Muscle layer of colon (tissue), 2 donors: Measurements from ENCODE around the gene GNLY.
"Not testable (repeated sequence)": the region's sequence is repeated elsewhere in the genome, so short reads cannot be mapped to it uniquely, and the experiment has no call there.

Source experiments
- H3K27ac ChIP-seq: one replicate; pipeline ENCODE4 v1.7.0; 2013; ENCODE audit warnings: low read depth, mild to moderate bottlenecking, low read length, moderate library complexity
- H3K27me3 ChIP-seq, 2 donors: one replicate each; pipeline ENCODE4 v1.7.0; 2013; ENCODE audit warnings: low read length in 2 of 2, mild to moderate bottlenecking in 2 of 2; ENCODE audit not compliant: insufficient read depth in 2 of 2, control insufficient read depth in 1 of 2
- H3K36me3 ChIP-seq: one replicate; pipeline ENCODE4 v1.7.0; 2013; ENCODE audit warnings: mild to moderate bottlenecking, low read length; ENCODE audit not compliant: insufficient read depth
- H3K4me1 ChIP-seq: one replicate; pipeline ENCODE4 v1.7.0; 2013; ENCODE audit warnings: mild to moderate bottlenecking, low read length; ENCODE audit not compliant: insufficient read depth
- H3K4me3 ChIP-seq, 2 donors: one replicate each; pipeline ENCODE4 v1.7.0; 2013; ENCODE audit warnings: low read length in 2 of 2, low read depth in 1 of 2, mild to moderate bottlenecking in 1 of 2, moderate library complexity in 1 of 2
- H3K9ac ChIP-seq: one replicate; pipeline ENCODE4 v1.7.0; 2013; ENCODE audit warnings: low read length
- H3K9me3 ChIP-seq: one replicate; pipeline ENCODE4 v1.7.0; 2013; ENCODE audit warnings: mild to moderate bottlenecking, low read length
- donor health status: abdominal sarcoma.
- donor health status: Adenocarcinoma of cecum.

GNLY gene

DNA sequence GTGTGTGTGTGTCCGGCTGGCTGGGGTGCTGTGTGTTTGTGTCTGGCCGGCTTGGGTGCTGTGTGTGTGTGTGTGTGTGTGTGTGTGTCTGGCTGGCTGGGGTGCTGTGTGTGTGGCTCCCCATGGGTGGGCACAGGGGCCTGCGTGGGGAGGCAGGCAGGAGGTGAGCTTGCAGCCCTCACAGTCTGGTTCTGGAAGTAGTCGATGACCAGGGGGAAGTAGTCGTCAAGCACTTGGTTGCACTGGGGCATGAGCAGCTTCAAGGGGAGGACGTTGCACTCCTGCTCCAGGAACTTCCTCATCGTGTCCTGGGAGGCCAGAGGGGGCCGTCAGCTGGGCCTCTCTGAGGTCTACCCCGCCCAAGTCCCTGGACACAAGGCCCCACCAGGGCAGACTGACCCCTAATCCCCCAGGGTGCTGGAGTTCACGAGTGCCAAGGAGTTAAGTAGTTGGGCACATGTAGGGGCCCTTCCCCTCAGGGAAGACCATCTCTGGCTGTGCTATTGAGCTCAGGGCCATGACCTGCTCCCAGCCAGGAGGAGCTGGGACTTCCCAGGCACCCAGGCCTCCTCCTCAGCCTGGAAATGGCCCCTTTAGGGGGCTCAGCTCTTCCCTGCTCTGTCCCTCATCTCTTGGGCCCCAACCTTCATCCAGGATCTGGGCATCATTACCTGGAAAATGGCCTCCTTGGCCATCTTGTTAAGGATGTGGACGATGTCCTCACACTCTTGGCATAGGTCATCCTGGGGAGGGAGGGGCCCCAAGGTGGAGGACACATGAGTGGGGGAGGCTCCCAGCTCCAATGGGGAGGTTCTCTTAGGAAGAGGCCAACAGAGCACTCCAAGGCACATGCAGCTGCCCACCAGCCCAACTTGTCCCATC, 27.5 kb upstream of the GNLY start:
- Histone ChIP-seq H3K27me3 (no peaks in the 10 kb centered on the region), H3K27ac (no peak overlapping the region), H3K9me3 (no peaks in the 10 kb centered on the region), H3K4me3 (no peak overlapping the region), H3K4me1 (no peaks in the 10 kb centered on the region), H3K9ac (no peak overlapping the region), H3K36me3 (no peaks in the 10 kb centered on the region)

DNA sequence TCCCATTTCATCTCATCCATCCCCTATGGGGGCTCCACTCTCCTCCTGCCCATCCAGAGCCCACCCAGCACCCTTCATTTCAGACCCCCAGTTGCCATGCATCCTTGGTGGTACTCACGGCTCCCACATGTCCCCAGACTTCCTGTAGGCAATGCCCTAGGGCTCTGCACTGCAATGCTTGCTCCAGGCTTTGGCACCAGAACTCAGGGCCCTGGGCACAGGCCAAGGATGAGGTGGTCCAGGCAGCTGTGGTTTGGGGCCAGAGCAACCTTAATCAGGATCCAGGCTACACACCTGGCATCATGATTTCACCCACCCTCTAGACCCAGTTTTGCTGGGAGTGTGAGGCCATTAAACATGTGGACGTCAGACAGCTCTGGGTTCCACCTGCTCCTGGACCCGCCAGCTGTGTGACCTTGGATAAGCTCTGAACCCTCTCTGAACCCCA, 26.6 kb upstream of the GNLY start:
- H3K27me3 ChIP-seq = no peaks in the 10 kb centered on the region
- no peak overlapping the region for H3K4me3 ChIP-seq
- no peaks in the 10 kb centered on the region for H3K36me3 ChIP-seq
- no peak overlapping the region for H3K27ac ChIP-seq
- no peaks in the 10 kb centered on the region for H3K9me3 ChIP-seq
- H3K9ac ChIP-seq = no peak overlapping the region
- H3K4me1 ChIP-seq = no peaks in the 10 kb centered on the region

DNA sequence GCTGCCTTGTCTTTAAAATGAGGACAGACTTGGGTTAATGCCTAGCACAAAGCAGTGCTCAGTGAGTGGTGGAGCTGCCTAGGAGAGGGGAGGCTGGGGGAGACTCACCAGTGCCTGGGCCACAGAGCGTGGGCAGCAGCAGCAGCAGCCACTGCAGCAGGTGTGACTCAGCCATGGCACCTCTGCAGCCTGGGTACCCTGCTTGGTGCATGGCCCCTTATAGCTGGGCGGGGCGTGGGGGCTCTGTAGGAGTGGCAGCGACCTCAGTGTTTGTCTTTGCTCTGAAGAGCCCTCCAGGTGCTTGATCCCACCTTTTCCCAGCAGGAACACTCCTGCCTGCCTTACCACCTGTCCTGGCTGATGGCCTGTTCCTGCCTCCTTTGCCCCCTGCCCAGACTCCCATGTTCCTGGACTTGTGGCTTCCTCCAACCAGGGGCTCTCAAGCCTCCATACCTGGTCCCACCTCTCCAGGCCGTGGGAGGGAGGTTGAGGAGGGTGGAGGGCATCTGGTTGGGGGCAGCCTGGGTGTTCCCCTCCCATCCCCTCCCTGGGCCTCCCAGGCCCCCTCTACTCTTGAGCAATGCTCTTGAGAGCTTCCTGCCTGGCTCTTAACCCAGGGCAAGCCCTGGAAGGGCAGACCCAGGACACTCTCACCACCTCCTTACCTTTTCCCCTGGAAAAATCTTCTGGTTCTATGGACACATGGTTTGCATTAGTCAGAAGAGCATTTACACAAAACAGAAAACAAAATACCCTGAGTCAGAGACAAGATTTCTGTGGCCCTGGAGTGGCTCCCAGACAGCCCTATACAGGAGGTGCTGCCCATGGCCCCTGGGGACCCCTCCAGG, 25.9 kb upstream of the GNLY start, which contains the start of gene SFTPB:
TSS of gene SFTPB (minus strand) at position 191 of the 848 bp plus-strand sequence. CDS start at position 175, 16 bp downstream.
- Histone ChIP-seq H3K36me3 (no peaks in the 10 kb centered on the region), H3K9me3 (no peaks in the 10 kb centered on the region), H3K27ac (no peak within 1 kb of the TSS), H3K27me3 (no peaks in the 10 kb centered on the region), H3K4me1 (no peaks in the 10 kb centered on the region), H3K4me3 (no peak within 1 kb of the TSS), H3K9ac (no peak within 1 kb of the TSS)

DNA sequence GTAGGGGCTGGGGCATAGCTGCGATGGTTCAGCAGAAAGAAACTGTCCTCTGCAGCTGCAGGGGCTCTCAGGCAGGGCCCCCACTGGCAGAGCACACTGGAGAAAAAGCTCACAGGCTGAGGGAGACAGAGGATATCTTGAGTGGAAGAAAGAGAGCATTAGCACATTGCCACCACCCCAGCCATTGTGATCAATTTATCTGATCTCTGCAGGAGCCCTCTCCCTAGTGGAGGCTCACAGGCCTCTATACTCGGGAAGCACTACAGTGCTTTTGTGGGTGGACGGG, 25.4 kb upstream of the GNLY start:
- no peaks in the 10 kb centered on the region for H3K36me3 ChIP-seq
- H3K9ac ChIP-seq = no peak overlapping the region
- H3K9me3 ChIP-seq = no peaks in the 10 kb centered on the region
- no peaks in the 10 kb centered on the region for H3K27me3 ChIP-seq
- H3K27ac ChIP-seq = no peak overlapping the region
- H3K4me3 ChIP-seq = no peak overlapping the region
- no peaks in the 10 kb centered on the region for H3K4me1 ChIP-seq

DNA sequence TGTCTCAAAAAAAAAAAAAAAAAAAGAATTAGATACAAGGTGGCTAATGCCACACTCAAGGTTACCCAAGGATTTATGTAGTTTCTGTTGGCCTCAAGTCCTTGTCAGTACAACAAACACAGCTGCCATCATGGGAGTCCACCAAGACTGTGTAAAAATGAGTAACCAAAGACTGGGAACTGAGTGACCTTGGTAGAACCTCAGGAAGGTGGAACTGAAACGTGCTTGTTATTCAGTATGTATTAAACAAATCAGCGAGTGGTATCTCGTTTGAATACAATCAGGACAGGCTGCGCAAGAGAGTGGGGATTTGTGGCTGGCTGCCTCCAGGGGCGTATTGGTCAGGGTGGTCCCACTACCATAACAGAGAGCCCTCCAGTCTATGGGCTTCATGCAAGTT, 24.6 kb upstream of the GNLY start:
- H3K9ac ChIP-seq = no peak overlapping the region
- no peak overlapping the region for H3K4me3 ChIP-seq
- H3K27me3 ChIP-seq = no peaks in the 10 kb centered on the region
- H3K27ac ChIP-seq = no peak overlapping the region
- no peaks in the 10 kb centered on the region for H3K4me1 ChIP-seq
- no peaks in the 10 kb centered on the region for H3K36me3 ChIP-seq
- H3K9me3 ChIP-seq = no peaks in the 10 kb centered on the region

DNA sequence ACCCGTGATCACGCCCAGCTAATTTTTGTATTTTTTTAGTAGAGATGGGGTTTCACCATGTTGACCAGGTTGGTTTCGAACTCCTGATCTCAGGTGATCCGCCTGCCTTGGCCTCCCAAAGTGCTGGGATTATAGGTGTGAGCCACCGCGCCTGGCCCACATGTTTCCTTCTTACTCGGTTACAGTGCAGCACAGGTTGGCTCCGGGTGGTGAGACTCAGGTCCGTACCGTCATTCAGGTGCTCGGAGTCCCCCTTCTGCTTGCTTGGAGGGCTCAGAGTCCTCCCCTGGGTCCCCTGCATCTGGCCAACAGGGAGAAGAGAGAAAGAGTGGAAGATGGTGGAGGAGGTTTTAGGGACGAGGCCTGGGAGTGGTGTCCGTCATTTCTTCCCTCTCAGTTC, 23.7 kb upstream of the GNLY start:
- not testable (repeated sequence) for H3K36me3 ChIP-seq, H3K27ac ChIP-seq, H3K9ac ChIP-seq, H3K27me3 ChIP-seq, H3K4me1 ChIP-seq, H3K9me3 ChIP-seq, H3K4me3 ChIP-seq

DNA sequence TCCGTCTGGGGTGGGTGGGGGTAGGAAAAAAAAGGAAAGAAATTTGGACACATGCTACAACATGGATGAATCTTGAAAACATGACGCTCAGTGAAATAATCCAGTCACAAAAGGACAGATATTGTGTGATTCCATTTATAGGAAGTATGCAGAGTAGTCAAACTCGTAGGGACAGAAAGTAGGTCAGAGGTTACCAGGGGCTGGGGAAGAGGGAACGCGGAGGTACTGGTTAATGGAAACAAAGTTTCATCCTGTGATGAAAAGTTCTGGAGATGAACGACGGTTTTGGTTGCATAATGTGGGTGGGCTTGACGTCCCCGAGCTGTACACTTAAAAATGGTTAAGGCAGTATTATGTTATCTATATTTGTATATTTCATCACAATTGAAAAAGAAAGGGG, 21.7 kb upstream of the GNLY start:
- Histone ChIP-seq H3K9me3 (no peaks in the 10 kb centered on the region), H3K36me3 (no peaks in the 10 kb centered on the region), H3K9ac (no peak overlapping the region), H3K27me3 (no peaks in the 10 kb centered on the region), H3K4me1 (no peaks in the 10 kb centered on the region), H3K27ac (no peak overlapping the region), H3K4me3 (no peak overlapping the region)

DNA sequence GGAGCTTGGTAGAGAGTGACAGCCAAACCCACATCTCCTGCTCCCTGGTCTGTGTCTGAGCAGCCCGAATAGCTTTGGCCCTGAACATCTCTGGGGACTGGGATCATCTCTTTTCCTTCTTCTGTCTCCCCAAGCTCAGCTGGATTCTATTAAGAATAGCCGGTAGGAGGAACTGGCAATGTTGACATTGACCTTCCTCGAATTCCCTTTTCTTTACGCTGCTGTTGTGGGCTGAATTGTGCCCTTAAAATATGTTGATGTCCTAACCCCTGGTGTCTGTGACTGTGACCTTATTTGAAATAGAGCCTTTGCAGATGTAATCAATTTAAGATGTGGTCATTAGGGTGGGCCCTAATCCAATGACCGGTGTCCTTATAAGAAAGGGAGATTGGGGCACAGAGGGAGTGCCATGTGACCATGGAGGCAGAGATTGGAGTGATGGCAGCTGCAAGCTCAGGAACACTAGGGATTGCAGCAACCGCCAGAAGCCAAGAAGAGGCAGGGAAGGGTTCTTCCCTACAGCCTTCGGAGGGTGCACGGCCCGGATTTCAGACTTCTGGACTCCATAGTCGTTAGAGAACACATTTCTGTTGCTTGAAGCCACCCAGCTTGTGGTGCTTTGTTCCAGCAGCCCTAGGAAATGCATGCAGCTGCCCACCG, 20.3 kb upstream of the GNLY start:
- H3K27ac ChIP-seq = no peak overlapping the region
- no peaks in the 10 kb centered on the region for H3K27me3 ChIP-seq
- peaks cover 4% of the 10 kb centered on the region for H3K4me1 ChIP-seq
- H3K36me3 ChIP-seq = no peaks in the 10 kb centered on the region
- no peak overlapping the region for H3K9ac ChIP-seq
- no peak overlapping the region for H3K4me3 ChIP-seq
- no peaks in the 10 kb centered on the region for H3K9me3 ChIP-seq

DNA sequence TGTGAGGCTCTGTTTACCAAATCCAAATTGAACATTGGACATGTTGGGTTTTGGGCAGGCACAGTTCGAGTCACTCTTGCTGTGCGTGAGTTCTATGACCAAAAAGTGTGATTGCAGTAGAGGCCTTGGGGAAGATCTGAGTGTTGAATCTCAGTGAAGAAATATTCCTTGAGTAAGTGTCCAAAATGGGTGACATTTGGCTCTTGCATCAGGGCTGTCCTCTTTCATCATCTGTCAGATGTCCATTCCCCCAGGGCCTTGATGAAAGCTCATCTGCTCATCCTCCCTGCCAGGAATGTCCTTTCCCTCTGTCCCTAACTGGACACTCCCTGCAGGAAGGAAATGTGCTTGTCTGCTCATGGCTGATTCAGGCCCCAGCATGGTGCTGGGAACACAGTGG, 19.7 kb upstream of the GNLY start:
- peaks cover 10% of the 10 kb centered on the region for H3K4me1 ChIP-seq

DNA sequence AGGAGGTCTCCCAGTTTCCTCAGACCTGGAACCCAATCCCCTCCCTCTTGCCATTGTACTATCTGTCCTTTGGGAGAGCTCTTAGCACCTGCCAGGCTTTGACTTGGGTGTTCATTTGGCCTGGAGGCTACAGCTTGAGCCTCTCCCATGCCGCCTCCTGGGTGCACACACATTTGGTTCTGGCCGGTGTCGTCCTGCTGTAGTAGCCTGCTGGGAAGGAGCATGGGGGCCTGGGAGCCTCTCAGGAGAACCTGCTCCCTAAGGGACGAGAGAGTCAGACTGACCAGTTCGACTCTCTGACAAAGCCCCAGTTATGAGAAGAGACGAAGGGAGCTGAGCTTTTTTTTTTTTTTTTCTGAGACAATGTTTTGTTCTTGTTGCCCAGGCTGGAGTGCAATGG, 18.7 kb upstream of the GNLY start:
- Histone ChIP-seq H3K4me3 (no peak overlapping the region), H3K4me1 (peaks cover 10% of the 10 kb centered on the region), H3K27me3 (no peaks in the 10 kb centered on the region), H3K9ac (no peak overlapping the region), H3K9me3 (no peaks in the 10 kb centered on the region), H3K36me3 (no peaks in the 10 kb centered on the region), H3K27ac (no peak overlapping the region)

More for the DNA sequence above, 19.7 kb upstream of the GNLY start:
- Histone ChIP-seq H3K36me3 (no peaks in the 10 kb centered on the region), H3K9ac (no peak overlapping the region), H3K27me3 (no peaks in the 10 kb centered on the region), H3K9me3 (no peaks in the 10 kb centered on the region), H3K4me3 (no peak overlapping the region), H3K27ac (no peak overlapping the region)

DNA sequence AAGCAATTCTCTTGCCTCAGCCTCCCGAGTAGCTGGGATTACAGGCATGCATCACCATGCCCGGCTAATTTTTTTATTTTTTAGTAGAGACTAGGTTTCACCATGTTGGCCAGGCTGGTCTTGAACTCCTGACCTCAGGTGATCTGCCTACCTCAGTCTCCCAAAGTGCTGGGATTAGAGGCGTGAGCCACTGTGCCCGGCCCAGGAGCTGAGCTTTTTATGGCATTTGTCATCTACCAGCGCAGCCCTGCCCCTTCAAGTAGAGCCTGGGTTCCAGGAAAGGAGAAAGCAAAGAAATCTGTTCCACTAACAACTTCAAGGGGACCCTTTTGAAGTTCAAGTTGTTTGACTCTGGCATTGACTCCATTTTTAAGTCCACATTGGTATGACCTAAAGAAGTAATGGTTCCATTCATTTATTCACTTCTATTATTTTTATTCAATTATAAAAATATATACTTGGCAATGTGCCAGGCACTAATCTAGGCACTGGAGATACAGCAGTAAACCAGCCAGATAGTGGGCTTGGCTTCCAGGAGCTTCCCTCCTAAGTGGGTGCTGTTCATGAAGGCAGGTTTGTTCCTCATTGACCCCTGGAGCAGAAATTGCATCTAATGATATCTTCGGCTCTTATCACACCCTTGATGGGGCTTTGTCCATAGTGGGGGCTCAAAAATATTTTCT, 18.2 kb upstream of the GNLY start:
- peaks cover 10% of the 10 kb centered on the region for H3K4me1 ChIP-seq

More for the DNA sequence above, 18.2 kb upstream of the GNLY start:
- Histone ChIP-seq H3K9ac (no peak overlapping the region), H3K9me3 (no peaks in the 10 kb centered on the region), H3K27me3 (no peaks in the 10 kb centered on the region), H3K27ac (no peak overlapping the region), H3K4me3 (no peak overlapping the region), H3K36me3 (no peaks in the 10 kb centered on the region)
